WTC11 (cell line): ENCODE measurements around the gene KMT2D. TPM values are rescaled to one million over a fixed set of nuclear protein-coding genes. Genes with fewer than 3 reads are reported as not detected.

Experiments used
- ATAC-seq: fragments of 200-7000 bp; cut with Tn5 transposase; 2 replicates; pipeline ENCODE4 v1.10.0; 2021; ENCODE audit warnings: mild to moderate bottlenecking, moderate library complexity
- CTCF ChIA-PET: fragments of 300-600 bp; sonication (Branson Sonifier 250); formaldehyde crosslinking; loops from one replicate; lab custom pipeline; 2021; ENCODE audit warnings: antibody characterized with exemption; lab: Charles Lee
- POLR2A ChIA-PET: fragments of 350-600 bp; sonication (Branson Sonifier 250); formaldehyde crosslinking; loops from one replicate; lab custom pipeline; 2021; ENCODE audit warnings: antibody characterized with exemption; lab: Charles Lee
- DNase-seq: peaks from one replicate; pipeline ENCODE4 v3.0.0; 2021; ENCODE audit warnings: low spot score
- H3K27ac Mint-ChIP-seq: 2 replicates; pipeline ENCODE4 v1.8.0; 2021; ENCODE audit warnings: mixed read lengths
- H3K27me3 Mint-ChIP-seq: 2 replicates; pipeline ENCODE4 v1.8.0; 2021; ENCODE audit warnings: low read depth, mild to moderate bottlenecking, moderate library complexity, mixed read lengths
- H3K36me3 Mint-ChIP-seq: 2 replicates; pipeline ENCODE4 v1.8.0; 2021; ENCODE audit warnings: mixed read lengths
- H3K4me1 Mint-ChIP-seq: 2 replicates; pipeline ENCODE4 v1.8.0; 2022; ENCODE audit warnings: mixed read lengths
- H3K4me3 Mint-ChIP-seq: 2 replicates; pipeline ENCODE4 v1.8.0; 2021; ENCODE audit warnings: mild to moderate bottlenecking, moderate library complexity, mixed read lengths
- H3K9me3 Mint-ChIP-seq: 2 replicates; pipeline ENCODE4 v1.8.0; 2021; ENCODE audit warnings: mixed read lengths
- CBFB ChIP-seq: sonication (generic); formaldehyde crosslinking; IDR thresholded peaks from 2 replicates; pipeline ENCODE4 v1.8.1; 2022; ENCODE audit warnings: mild to moderate bottlenecking, low read depth, missing genetic modification reagents
- FOXK1 ChIP-seq: sonication (generic); formaldehyde crosslinking; IDR thresholded peaks from 2 replicates; pipeline ENCODE4 v1.8.0; 2022; ENCODE audit warnings: mild to moderate bottlenecking, moderate library complexity, missing genetic modification reagents
- GABPB1 ChIP-seq: sonication (generic); formaldehyde crosslinking; IDR thresholded peaks from 2 replicates; pipeline ENCODE4 v1.8.1; 2023; ENCODE audit warnings: mild to moderate bottlenecking, missing genetic modification reagents
- GRHL2 ChIP-seq: fragments of 250-450 bp; sonication (Bioruptor Pico); IDR thresholded peaks from 2 replicates; pipeline ENCODE4 v1.8.0; 2022; ENCODE audit warnings: mild to moderate bottlenecking, moderate library complexity; ENCODE audit not compliant: insufficient replicate concordance, severe bottlenecking
- GTF2I ChIP-seq: fragments of 250-450 bp; sonication (Bioruptor Pico); conservative IDR thresholded peaks from 2 replicates; pipeline ENCODE4 v1.4.0; 2021; ENCODE audit warnings: mild to moderate bottlenecking
- PRRX2 ChIP-seq: fragments of 250-450 bp; sonication (Bioruptor Pico); IDR thresholded peaks from 2 replicates; pipeline ENCODE4 v1.8.0; 2021; ENCODE audit warnings: mild to moderate bottlenecking
- SMAD4 ChIP-seq: sonication (generic); formaldehyde crosslinking; IDR thresholded peaks from 2 replicates; pipeline ENCODE4 v1.8.0; 2022; ENCODE audit warnings: mild to moderate bottlenecking, missing genetic modification reagents
- TEAD4 ChIP-seq: sonication (generic); formaldehyde crosslinking; IDR thresholded peaks from 2 replicates; pipeline ENCODE4 v1.8.0; 2022; ENCODE audit warnings: mild to moderate bottlenecking, missing genetic modification reagents
- ZBTB21 ChIP-seq: sonication (generic); formaldehyde crosslinking; IDR thresholded peaks from 2 replicates; pipeline ENCODE4 v1.8.1; 2023; ENCODE audit warnings: mild to moderate bottlenecking, missing genetic modification reagents, borderline replicate concordance
- ZNF121 ChIP-seq: sonication (generic); formaldehyde crosslinking; IDR thresholded peaks from 2 replicates; pipeline ENCODE4 v1.8.0; 2023; ENCODE audit warnings: missing genetic modification reagents
- ZNF138 ChIP-seq: sonication (generic); formaldehyde crosslinking; conservative IDR thresholded peaks from 2 replicates; pipeline ENCODE4 v1.8.1; 2022; ENCODE audit warnings: mild to moderate bottlenecking, moderate library complexity, missing genetic modification reagents
- total RNA-seq: library from RNA; stranded (reverse); gene quantifications from 3 replicates; pipeline ENCODE4 v1.2.3, GENCODE V29; 2021
- TF ChIP-seq, protein P1 (sequence below): fragments of 250-450 bp; sonication (Bioruptor Pico); IDR thresholded peaks from 2 replicates; pipeline ENCODE4 v1.9.0; 2021; ENCODE audit warnings: moderate library complexity, mild to moderate bottlenecking, inconsistent platforms, borderline replicate concordance
- TF ChIP-seq, protein P2 (sequence below): sonication (generic); formaldehyde crosslinking; IDR thresholded peaks from 2 replicates; pipeline ENCODE4 v1.8.0; 2023; ENCODE audit warnings: missing genetic modification reagents, mild to moderate bottlenecking, borderline replicate concordance
- TF ChIP-seq, protein P3 (sequence below): fragments of 250-450 bp; sonication (Bioruptor Pico); IDR thresholded peaks from 2 replicates; pipeline ENCODE4 v1.9.0; 2021; ENCODE audit warnings: mild to moderate bottlenecking
- TF ChIP-seq, protein P4 (sequence below): fragments of 250-450 bp; sonication (Bioruptor Pico); IDR thresholded peaks from 2 replicates; pipeline ENCODE4 v1.8.0; 2021; ENCODE audit warnings: mild to moderate bottlenecking
- TF ChIP-seq, protein P5 (sequence below): sonication (generic); formaldehyde crosslinking; IDR thresholded peaks from 2 replicates; pipeline ENCODE4 v1.8.1; 2022; ENCODE audit warnings: low read depth, mild to moderate bottlenecking, moderate library complexity, missing genetic modification reagents, borderline replicate concordance
- TF ChIP-seq, protein P6 (sequence below): sonication (generic); formaldehyde crosslinking; IDR thresholded peaks from 2 replicates; pipeline ENCODE4 v1.8.1; 2023; ENCODE audit warnings: mild to moderate bottlenecking, missing genetic modification reagents

Gene KMT2D
- total RNA-seq, 1 experiment from 2014 or later, result 101 TPM

DNA sequence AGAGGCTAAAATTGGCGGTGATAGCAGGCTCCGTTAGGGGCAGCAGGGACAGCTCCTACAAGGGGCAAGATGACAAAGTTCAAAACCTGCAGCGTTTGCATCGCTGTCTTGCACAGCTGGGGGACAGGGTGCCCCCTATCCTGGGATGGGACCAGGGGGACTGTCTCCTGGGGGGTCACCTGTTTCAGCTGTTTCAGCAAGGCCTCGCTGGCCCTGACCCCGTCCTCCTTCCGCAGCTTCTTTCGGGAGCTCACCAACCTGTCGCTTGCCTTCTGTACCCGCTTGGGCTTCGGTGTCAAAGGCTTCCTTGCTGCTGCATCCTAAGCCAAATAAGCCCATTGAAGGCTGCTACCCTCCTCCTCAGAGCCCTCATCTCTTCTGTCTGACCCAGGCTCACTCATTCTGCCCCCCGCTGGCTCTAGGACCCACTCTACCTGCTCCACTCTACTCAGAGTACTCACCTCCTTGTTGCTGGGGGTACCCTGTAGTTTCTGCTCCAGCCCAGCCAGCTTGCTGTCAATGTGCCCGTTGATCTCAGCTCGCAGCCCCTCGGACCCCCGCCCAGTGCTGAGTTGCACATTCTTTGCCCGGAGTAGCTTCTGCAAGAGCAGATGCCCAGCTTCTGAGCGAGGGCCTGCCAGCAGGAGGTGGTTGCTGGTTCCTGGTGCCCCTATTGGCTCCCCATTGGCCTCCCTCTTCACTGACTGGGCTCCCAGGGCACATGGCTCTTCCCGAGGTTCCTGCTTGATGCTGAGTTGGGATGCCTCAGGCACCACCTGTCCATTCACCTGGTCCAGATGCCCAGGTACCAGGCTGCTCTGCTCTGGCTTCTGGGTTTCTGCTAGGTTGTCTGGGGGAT lies 29.7 kb downstream of the KMT2D start:
- Mint-ChIP-seq H3K4me1 (no peaks in the 10 kb centered on the region), H3K4me3 (no peak overlapping the region), H3K27ac (no peak overlapping the region), H3K36me3 (peaks cover 55% of the 10 kb centered on the region), H3K9me3 (no peaks in the 10 kb centered on the region), H3K27me3 (no peaks in the 10 kb centered on the region)
- ATAC-seq (no peak), DNase-seq (no peak)
- ChIA-PET POLR2A (interaction anchor here (0.6 to 1.7 kb wide), 3 partner anchors 11 to 99 kb away, joined by 3 to 4 read pairs (median 3); no protein-coding TSS in a partner anchor), CTCF (interaction anchor here (1.0 to 2.4 kb wide), 3 partner anchors 13 to 57 kb away, joined by 4 to 8 read pairs (median 8); no protein-coding TSS in a partner anchor)
- TF ChIP-seq ZBTB21 (no peak), TEAD4 (CRISPR knock-in tag) (no peak), PRRX2 (CRISPR knock-in tag) (no peak), GRHL2 (no peak), FOXK1 (no peak), CBFB (CRISPR knock-in tag) (no peak), GTF2I (CRISPR knock-in tag) (no peak), ZNF138 (CRISPR knock-in tag) (no peak), SMAD4 (CRISPR knock-in tag) (no peak), GABPB1 (CRISPR knock-in tag) (no peak), ZNF121 (no peak)
- TF ChIP-seq, protein P1, sequence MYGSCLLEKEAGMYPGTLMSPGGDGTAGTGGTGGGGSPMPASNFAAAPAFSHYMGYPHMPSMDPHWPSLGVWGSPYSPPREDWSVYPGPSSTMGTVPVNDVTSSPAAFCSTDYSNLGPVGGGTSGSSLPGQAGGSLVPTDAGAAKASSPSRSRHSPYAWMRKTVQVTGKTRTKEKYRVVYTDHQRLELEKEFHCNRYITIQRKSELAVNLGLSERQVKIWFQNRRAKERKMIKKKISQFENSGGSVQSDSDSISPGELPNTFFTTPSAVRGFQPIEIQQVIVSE (CRISPR knock-in tag), result no peak
- TF ChIP-seq, protein P2, sequence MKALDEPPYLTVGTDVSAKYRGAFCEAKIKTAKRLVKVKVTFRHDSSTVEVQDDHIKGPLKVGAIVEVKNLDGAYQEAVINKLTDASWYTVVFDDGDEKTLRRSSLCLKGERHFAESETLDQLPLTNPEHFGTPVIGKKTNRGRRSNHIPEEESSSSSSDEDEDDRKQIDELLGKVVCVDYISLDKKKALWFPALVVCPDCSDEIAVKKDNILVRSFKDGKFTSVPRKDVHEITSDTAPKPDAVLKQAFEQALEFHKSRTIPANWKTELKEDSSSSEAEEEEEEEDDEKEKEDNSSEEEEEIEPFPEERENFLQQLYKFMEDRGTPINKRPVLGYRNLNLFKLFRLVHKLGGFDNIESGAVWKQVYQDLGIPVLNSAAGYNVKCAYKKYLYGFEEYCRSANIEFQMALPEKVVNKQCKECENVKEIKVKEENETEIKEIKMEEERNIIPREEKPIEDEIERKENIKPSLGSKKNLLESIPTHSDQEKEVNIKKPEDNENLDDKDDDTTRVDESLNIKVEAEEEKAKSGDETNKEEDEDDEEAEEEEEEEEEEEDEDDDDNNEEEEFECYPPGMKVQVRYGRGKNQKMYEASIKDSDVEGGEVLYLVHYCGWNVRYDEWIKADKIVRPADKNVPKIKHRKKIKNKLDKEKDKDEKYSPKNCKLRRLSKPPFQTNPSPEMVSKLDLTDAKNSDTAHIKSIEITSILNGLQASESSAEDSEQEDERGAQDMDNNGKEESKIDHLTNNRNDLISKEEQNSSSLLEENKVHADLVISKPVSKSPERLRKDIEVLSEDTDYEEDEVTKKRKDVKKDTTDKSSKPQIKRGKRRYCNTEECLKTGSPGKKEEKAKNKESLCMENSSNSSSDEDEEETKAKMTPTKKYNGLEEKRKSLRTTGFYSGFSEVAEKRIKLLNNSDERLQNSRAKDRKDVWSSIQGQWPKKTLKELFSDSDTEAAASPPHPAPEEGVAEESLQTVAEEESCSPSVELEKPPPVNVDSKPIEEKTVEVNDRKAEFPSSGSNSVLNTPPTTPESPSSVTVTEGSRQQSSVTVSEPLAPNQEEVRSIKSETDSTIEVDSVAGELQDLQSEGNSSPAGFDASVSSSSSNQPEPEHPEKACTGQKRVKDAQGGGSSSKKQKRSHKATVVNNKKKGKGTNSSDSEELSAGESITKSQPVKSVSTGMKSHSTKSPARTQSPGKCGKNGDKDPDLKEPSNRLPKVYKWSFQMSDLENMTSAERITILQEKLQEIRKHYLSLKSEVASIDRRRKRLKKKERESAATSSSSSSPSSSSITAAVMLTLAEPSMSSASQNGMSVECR (CRISPR knock-in tag), result no peak
- TF ChIP-seq, protein P3, sequence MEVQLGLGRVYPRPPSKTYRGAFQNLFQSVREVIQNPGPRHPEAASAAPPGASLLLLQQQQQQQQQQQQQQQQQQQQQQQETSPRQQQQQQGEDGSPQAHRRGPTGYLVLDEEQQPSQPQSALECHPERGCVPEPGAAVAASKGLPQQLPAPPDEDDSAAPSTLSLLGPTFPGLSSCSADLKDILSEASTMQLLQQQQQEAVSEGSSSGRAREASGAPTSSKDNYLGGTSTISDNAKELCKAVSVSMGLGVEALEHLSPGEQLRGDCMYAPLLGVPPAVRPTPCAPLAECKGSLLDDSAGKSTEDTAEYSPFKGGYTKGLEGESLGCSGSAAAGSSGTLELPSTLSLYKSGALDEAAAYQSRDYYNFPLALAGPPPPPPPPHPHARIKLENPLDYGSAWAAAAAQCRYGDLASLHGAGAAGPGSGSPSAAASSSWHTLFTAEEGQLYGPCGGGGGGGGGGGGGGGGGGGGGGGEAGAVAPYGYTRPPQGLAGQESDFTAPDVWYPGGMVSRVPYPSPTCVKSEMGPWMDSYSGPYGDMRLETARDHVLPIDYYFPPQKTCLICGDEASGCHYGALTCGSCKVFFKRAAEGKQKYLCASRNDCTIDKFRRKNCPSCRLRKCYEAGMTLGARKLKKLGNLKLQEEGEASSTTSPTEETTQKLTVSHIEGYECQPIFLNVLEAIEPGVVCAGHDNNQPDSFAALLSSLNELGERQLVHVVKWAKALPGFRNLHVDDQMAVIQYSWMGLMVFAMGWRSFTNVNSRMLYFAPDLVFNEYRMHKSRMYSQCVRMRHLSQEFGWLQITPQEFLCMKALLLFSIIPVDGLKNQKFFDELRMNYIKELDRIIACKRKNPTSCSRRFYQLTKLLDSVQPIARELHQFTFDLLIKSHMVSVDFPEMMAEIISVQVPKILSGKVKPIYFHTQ (CRISPR knock-in tag), result no peak
- TF ChIP-seq, protein P4, sequence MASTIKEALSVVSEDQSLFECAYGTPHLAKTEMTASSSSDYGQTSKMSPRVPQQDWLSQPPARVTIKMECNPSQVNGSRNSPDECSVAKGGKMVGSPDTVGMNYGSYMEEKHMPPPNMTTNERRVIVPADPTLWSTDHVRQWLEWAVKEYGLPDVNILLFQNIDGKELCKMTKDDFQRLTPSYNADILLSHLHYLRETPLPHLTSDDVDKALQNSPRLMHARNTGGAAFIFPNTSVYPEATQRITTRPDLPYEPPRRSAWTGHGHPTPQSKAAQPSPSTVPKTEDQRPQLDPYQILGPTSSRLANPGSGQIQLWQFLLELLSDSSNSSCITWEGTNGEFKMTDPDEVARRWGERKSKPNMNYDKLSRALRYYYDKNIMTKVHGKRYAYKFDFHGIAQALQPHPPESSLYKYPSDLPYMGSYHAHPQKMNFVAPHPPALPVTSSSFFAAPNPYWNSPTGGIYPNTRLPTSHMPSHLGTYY (CRISPR knock-in tag), result no peak
- TF ChIP-seq, protein P5, sequence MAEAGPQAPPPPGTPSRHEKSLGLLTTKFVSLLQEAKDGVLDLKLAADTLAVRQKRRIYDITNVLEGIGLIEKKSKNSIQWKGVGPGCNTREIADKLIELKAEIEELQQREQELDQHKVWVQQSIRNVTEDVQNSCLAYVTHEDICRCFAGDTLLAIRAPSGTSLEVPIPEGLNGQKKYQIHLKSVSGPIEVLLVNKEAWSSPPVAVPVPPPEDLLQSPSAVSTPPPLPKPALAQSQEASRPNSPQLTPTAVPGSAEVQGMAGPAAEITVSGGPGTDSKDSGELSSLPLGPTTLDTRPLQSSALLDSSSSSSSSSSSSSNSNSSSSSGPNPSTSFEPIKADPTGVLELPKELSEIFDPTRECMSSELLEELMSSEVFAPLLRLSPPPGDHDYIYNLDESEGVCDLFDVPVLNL (CRISPR knock-in tag), result no peak
- TF ChIP-seq, protein P6, sequence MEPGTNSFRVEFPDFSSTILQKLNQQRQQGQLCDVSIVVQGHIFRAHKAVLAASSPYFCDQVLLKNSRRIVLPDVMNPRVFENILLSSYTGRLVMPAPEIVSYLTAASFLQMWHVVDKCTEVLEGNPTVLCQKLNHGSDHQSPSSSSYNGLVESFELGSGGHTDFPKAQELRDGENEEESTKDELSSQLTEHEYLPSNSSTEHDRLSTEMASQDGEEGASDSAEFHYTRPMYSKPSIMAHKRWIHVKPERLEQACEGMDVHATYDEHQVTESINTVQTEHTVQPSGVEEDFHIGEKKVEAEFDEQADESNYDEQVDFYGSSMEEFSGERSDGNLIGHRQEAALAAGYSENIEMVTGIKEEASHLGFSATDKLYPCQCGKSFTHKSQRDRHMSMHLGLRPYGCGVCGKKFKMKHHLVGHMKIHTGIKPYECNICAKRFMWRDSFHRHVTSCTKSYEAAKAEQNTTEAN (CRISPR knock-in tag), result no peak
